SU-DHL-6 (cell line): ENCODE data around the gene AEN.
"Not testable (repeated sequence)": the region's sequence is repeated elsewhere in the genome, so short reads cannot be mapped to it uniquely, and the experiment has no call there.

ENCODE experiments used
- H2AFZ ChIP-seq: fragments of 200-600 bp; sonication (generic); 2 replicates; pipeline ENCODE4 v1.6.1; 2014; ENCODE audit warnings: low read depth, mild to moderate bottlenecking, moderate library complexity, mixed read lengths, antibody characterized with exemption, low read length; ENCODE audit not compliant: severe bottlenecking
- H3F3A ChIP-seq: fragments of 200-600 bp; shearing (Covaris generic); 2 replicates; pipeline ENCODE4 v1.6.0; 2016; ENCODE audit warnings: antibody characterized with exemption, mild to moderate bottlenecking; ENCODE audit not compliant: insufficient read depth
- H3K27ac ChIP-seq: fragments of 200-600 bp; sonication (generic); 2 replicates; pipeline ENCODE4 v1.5.1; 2016; ENCODE audit warnings: low read depth, mild to moderate bottlenecking, low read length, moderate library complexity, mixed read lengths
- H3K27me3 ChIP-seq: fragments of 200-600 bp; sonication (generic), shearing (Covaris generic); 2 replicates; pipeline ENCODE4 v1.6.0; 2014; ENCODE audit warnings: mild to moderate bottlenecking, low read length
- H3K36me3 ChIP-seq: fragments of 200-600 bp; sonication (generic); 2 replicates; pipeline ENCODE4 v1.6.1; 2014; ENCODE audit warnings: mild to moderate bottlenecking, low read length, mixed read lengths
- H3K4me2 ChIP-seq: fragments of 300-600, 200-600 bp; shearing (Covaris generic), sonication (generic); 2 replicates; pipeline ENCODE4 v1.6.0; 2014; ENCODE audit warnings: low read length, low read depth, mild to moderate bottlenecking; ENCODE audit not compliant: poor library complexity, severe bottlenecking
- H3K4me3 ChIP-seq: fragments of 200-600 bp; sonication (generic); 2 replicates; pipeline ENCODE4 v1.5.1; 2014; ENCODE audit warnings: antibody characterized with exemption, low read length, mild to moderate bottlenecking, mixed read lengths; ENCODE audit not compliant: insufficient read depth, poor library complexity, severe bottlenecking
- H3K79me2 ChIP-seq: fragments of 200-600 bp; sonication (generic); 2 replicates; pipeline ENCODE4 v1.6.1; 2014; ENCODE audit warnings: mild to moderate bottlenecking, low read length, moderate library complexity; ENCODE audit not compliant: insufficient read depth
- H3K9ac ChIP-seq: fragments of 200-600 bp; sonication (generic); 2 replicates; pipeline ENCODE4 v1.7.0; 2014; ENCODE audit warnings: mild to moderate bottlenecking, low read length
- H3K9me2 ChIP-seq: fragments of 200-600 bp; sonication (generic); replicated peaks from 2 replicates; pipeline ENCODE4 v1.6.1; 2014; ENCODE audit warnings: low read length; ENCODE audit not compliant: insufficient read depth
- H3K9me3 ChIP-seq: fragments of 200-600 bp; sonication (generic); 2 replicates; pipeline ENCODE4 v1.6.1; 2014; ENCODE audit warnings: low read length, mixed read lengths; ENCODE audit not compliant: insufficient read depth
- H4K20me1 ChIP-seq: fragments of 200-600 bp; sonication (generic); 2 replicates; pipeline ENCODE4 v1.6.1; 2014; ENCODE audit warnings: low read depth, mild to moderate bottlenecking, antibody characterized with exemption, low read length, moderate library complexity, mixed read lengths
- CTCF ChIP-seq: fragments of 200-600 bp; sonication (generic); IDR thresholded peaks from one replicate; pipeline ENCODE4 v1.5.1; 2017; ENCODE audit warnings: antibody characterized with exemption, mild to moderate bottlenecking, low read length, moderate library complexity; ENCODE audit not compliant: insufficient read depth, poor library complexity, severe bottlenecking
- EZH2phosphoT487 ChIP-seq: fragments of 200-600 bp; sonication (generic), shearing (Covaris generic); conservative IDR thresholded peaks from 2 replicates; pipeline ENCODE4 v1.6.1; 2018; ENCODE audit warnings: mild to moderate bottlenecking, antibody characterized with exemption, low read length, moderate library complexity, mixed read lengths

AEN gene

GRCh38 chr15:88638626-88639372, 17.7 kb downstream of the AEN start, which contains the start of gene ISG20:
TSS of gene ISG20 (plus strand) at chr15:88639016. CDS start at chr15:88639367, 351 bp downstream.
- peaks cover 30% of the 10 kb centered on the region for H3F3A ChIP-seq
- no peaks in the 10 kb centered on the region for H3K36me3 ChIP-seq
- H3K9me3 ChIP-seq: no peaks in the 10 kb centered on the region
- no peaks in the 10 kb centered on the region for H3K9me2 ChIP-seq
- H2AFZ ChIP-seq: no peak within 1 kb of the TSS
- H3K4me2 ChIP-seq: peak within 1 kb of the TSS; percentile 39
- no peaks in the 10 kb centered on the region for H3K27me3 ChIP-seq
- H4K20me1 ChIP-seq: no peaks in the 10 kb centered on the region
- peak within 1 kb of the TSS; percentile 26 for H3K9ac ChIP-seq
- no peaks in the 10 kb centered on the region for H3K79me2 ChIP-seq
- H3K4me3 ChIP-seq: peak within 1 kb of the TSS; percentile 12
- peak within 1 kb of the TSS; percentile 37 for H3K27ac ChIP-seq
- TF ChIP-seq EZH2phosphoT487: no peak
- peak; percentile 13 for TF ChIP-seq CTCF

- no peaks in the 10 kb centered on the region for H3K36me3 ChIP-seq
- no peaks in the 10 kb centered on the region for H3K9me2 ChIP-seq
- peaks cover 18% of the 10 kb centered on the region; the same call in 1 of the 2 replicates for H3F3A ChIP-seq
- no peak overlapping the region for H2AFZ ChIP-seq
- TF ChIP-seq EZH2phosphoT487 (no peak), CTCF (no peak)
- H3K27me3 ChIP-seq: no peaks in the 10 kb centered on the region
- no peak overlapping the region for H3K4me2 ChIP-seq
- H3K27ac ChIP-seq: no peak overlapping the region
- no peak overlapping the region for H3K4me3 ChIP-seq
- no peaks in the 10 kb centered on the region for H4K20me1 ChIP-seq
- H3K79me2 ChIP-seq: no peaks in the 10 kb centered on the region
- H3K9me3 ChIP-seq: no peaks in the 10 kb centered on the region
- no peak overlapping the region for H3K9ac ChIP-seq
Observed at GRCh38 chr15:88641959-88642452, 20.9 kb downstream of the AEN start.

- not testable (repeated sequence) for H3K27ac ChIP-seq, H3K27me3 ChIP-seq, H4K20me1 ChIP-seq, H3K9me3 ChIP-seq, H2AFZ ChIP-seq, H3K79me2 ChIP-seq, H3K9me2 ChIP-seq, H3K4me2 ChIP-seq, H3K36me3 ChIP-seq, H3K4me3 ChIP-seq, H3K9ac ChIP-seq
- peaks cover 16% of the 10 kb centered on the region; the same call in 1 of the 2 replicates for H3F3A ChIP-seq
Observed at GRCh38 chr15:88642514-88642913, 21.4 kb downstream of the AEN start.

GRCh38 chr15:88644741-88645140, 23.6 kb downstream of the AEN start:
- Histone ChIP-seq H3K27ac (no peak overlapping the region), H3K4me2 (no peak overlapping the region), H2AFZ (no peak overlapping the region), H4K20me1 (no peaks in the 10 kb centered on the region), H3K27me3 (no peaks in the 10 kb centered on the region), H3K79me2 (no peaks in the 10 kb centered on the region), H3K9me3 (no peaks in the 10 kb centered on the region), H3F3A (peaks cover 8% of the 10 kb centered on the region; the same call in 1 of the 2 replicates), H3K4me3 (no peak overlapping the region), H3K36me3 (no peaks in the 10 kb centered on the region), H3K9ac (no peak overlapping the region), H3K9me2 (no peaks in the 10 kb centered on the region)
- TF ChIP-seq CTCF: no peak
- no peak for TF ChIP-seq EZH2phosphoT487
